Stimulated activated CD4-positive, alpha-beta T cell treated with anti-CD3 and anti-CD28 coated beads, TNF-alpha, amount 100 ng/mL, for 1 hour (primary cell): ENCODE measurements around the gene PRSS56.

Experiments
- DNase-seq, 3 donors: peaks; one replicate each; pipeline ENCODE4 v3.0.0-alpha.2; 2020; ENCODE audit warnings: low read depth in 3 of 3, low spot score in 1 of 3

PRSS56 gene

DNA sequence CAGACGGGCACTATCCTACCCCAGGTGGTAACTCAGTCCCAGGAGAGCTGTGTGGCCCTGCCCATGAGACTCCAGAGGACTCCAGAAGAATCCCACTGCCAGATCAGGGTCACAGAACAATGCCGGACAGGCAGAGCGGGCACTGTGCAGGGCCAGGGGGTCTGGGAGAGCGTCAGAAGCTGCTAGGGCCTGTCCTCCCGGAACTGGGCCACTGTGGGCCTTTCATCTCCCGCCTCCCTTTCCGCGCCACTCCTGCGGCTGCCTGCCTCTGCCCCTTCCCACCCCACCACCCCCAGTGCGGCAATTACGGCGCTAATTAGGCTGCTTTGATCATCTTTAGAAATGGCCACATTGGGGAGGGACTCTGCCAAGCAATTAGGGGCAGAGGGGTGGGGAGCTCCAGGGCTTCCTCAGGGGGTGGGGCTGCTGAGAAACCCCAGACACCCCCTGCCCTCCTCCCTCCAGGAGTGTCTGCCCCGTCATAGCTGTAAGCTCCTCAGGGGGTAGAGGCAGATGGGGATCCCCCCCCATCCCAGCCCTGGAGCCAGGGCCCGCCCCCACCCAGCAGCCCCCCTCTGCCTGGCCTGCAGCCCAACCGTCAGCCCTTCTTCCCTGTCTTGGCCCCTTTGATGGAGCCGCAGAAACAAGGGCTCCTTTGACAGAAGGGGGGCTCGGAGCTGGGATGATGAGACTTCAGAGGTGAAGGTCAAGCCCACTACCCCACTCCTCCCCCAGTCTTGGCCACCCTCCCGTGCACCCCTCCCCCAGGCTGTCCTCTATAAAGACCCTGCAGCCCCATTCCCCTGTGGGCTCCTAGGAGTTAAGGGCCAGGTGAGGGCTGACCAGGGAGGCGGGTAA lies at the start of gene PRSS56:
Gene PRSS56, plus strand, starts transcription at position 808 of the 858 bp plus-strand sequence. CDS start 211 bp downstream, outside the sequence.
- no peak for DNase-seq

DNA sequence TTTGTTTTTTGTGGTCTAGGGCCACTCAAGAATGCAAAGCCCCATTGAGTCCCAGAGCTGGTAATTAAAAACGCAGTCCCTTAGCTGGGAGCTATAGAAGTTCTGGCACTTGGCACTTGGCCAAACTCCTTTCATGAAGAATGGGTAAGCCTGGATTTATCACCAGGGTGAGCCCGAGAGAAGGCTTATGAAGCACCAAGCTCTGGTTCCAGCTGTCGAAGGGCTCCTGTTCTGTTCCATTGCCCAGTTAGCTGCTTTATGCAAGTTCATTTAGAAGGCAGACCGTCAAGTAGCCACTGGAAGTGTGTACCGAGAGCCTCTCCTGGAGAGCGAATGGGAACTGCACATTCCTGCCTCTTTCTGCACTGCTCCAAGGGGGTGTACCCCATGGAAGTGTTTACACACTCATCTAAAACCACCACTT lies 46.7 kb upstream of the PRSS56 start:
- DNase-seq, result no peak

DNA sequence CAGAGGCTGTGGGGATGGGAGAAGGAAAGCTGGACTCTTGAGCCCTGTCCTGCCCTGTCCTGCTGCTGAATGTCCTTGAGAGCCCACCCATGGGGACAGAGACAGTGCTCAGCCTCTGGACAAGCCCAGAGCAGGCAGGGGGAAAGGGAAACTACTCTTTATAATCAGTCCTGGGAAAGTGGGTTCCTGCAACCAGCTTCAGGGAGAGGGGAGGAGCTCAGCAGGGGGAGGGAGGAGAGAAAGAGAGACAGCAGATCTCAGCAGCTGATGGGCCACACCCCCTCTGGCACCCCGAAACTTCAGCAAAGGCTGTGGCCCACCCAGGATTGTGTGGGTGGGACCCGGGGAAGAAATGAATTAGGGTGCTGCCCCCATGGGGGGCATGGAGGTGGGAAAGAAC lies 44.1 kb upstream of the PRSS56 start:
- no peak for DNase-seq

DNA sequence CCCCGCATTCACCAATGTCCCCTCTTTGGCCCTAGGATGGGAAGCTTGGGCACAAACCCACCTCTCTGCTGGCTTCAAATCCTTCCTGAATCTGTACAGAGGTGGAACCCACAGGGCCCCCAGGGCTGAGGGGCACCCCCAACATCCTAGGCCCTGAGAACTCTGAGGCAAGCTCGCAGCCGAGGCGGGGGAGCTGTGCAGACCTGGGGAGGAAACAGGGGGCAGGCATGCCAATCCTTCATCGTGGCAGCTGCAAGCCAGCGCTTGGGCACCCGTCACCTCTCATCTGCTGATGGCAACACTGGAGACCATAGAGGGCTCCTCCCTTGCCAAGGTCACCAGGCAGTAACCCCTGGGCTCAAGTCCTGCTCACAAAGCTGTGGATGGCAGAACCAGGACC lies 43.4 kb upstream of the PRSS56 start:
- DNase-seq, result no peak

DNA sequence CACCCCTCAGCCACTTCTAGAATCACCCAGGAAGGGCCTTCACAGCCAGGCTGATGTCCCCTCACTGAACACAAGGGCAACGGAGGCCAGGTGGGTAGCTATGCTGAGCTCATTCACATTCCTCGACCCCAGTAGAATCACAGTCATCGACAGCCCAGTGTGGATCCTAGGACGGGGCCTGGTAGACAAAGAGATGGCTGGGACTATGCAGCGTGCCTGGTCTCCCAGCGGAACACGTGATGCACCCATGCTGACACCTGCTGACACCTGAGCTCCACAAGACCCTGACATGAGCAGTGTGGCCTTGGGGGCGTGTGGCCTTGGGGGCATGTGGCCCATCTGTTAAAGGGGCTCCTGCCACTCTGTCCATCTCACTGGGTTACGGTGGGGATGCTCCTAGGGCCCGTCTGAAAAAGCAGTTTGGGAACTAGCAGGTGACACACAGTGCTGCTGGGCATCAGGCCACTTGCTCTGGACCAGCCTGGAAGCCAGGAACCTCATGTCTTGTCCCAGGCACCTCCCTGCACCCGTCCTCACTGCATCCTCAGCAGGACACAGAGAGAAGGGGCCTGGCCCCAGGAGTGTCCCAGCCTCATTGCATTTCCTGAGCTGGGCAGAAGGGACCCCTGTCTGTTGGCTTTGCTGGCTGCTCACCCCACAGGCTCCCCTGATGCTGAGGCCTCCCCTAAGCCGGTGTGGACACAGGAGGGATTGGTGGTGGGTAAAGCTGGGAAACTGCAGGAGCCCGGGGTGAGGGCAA lies 42.3 kb upstream of the PRSS56 start:
- DNase-seq, result no peak

DNA sequence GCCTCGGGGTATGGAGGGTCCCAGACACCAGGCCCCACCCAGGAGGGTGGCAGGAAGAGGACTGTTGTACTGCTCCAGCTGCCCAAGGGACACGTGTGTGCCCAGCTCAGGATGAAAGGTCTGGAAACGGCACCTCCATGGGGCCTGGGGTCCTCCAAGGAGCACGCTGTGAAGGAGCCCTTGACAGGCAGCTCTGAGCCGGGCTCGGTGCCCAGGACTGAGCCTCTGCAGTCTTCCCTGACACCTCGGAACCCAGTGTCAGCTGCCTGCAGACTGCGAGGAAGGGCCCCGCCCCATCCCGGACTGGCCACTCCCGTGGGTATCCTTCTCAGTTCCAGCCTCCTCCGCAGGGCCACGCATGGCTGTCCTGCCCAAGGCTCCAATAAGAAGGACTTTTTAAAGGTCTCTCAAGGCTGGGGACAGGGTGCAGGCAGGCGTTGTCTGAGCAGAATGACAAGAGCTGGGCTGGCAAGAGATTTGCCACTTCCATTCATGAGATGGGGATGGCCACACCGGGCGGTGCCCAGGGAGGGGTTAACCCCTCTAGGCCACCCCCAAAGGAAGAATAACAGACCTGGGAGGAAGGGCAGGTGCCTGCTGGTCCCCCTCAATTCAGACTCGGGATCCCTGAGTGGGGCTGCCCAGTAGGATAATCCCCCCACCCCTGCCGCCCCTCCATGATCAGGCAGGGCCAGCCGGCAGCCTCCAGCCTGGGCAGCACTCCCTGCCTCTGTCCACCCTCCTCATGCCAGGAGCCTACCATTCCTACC lies 41.4 kb upstream of the PRSS56 start:
- DNase-seq, result no peak

DNA sequence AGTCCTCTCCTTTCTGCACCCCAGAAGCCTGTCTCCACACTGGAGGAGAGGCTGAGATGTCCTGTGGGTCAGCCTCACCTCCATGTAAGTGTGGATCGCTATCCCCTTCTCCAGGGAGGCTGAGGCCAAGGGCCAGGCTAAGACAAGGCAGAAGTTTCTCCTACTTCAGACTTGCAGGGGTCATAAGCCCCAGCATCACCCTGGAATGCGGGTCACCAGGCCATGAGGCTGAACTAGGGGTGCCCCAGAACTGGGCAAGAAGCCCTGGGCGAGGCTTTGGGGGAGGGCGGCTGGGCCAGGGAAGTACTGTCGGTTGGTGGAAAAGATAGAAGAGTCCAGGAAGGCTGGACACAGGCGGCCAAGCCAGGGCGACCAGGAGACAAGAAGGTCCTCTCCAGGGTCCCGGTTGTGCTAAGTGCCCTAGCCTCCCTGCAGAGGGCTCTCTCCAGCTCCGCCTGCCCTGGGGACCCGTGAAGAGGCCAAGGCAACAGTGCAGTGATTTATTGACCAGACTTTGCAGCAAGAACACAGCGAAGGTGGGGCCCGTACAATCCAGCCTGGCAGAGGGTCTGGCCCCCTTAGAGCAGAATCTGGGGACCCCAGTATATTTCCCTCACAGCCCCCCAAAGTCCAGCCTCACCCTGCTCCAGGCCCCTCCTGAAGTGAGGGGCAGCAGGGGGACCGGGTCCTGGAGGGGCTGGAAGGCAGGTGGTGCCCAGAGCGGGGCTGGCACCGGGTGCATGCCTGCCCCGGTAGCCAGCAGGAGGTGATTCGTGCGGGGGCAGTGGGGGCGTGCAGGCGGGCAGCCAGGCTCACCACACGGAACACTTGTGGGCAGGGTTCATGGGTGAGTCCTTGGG lies 40.6 kb upstream of the PRSS56 start:
- DNase-seq, result no peak

DNA sequence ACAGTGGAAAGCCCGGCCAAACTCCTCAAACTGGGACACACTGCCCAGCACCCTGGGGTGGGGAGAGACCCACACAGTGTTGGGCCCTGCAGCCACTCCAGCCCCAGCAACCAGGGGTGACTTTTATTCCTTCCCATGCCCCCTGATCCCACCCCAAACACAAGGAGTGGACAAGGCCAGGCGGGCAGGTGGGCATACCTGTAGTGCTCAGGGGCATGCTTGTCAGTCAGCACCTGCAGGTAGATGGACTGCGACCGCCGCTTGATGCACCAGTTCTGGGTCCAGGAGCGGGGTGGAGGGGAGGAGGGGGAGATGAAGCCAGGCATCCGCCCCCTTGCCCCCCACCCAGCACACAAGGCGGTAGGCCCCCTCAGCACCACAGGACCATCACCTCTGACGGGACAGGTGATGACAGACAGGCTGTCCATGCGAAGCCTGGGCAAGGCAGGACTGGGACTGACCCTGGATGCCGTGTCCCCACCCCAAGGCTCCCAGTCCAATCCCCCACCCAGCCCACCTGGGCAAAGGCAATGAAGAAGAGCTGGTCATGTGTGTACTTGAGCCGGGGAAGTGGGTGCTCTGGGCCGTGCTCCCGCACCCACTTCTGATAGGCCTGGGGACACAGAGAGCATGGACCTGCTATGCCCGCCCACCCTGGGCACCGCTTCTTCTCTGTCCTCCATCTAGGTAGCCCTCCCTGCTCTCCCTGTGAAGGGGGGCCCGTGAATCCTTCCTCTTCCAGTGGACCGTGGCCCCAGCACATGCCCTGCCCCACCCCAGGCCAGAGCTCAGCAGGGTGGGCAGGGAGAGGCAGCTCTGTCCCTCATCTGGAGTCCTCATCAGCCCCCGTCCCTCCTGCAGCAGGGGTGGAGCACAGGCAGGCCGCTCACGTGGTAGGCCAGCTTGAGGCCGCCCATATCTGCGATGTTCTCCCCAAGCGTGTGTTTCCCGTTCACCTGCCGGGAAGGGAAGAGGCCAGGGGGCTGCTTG lies 39.7 kb upstream of the PRSS56 start:
- no peak for DNase-seq

DNA sequence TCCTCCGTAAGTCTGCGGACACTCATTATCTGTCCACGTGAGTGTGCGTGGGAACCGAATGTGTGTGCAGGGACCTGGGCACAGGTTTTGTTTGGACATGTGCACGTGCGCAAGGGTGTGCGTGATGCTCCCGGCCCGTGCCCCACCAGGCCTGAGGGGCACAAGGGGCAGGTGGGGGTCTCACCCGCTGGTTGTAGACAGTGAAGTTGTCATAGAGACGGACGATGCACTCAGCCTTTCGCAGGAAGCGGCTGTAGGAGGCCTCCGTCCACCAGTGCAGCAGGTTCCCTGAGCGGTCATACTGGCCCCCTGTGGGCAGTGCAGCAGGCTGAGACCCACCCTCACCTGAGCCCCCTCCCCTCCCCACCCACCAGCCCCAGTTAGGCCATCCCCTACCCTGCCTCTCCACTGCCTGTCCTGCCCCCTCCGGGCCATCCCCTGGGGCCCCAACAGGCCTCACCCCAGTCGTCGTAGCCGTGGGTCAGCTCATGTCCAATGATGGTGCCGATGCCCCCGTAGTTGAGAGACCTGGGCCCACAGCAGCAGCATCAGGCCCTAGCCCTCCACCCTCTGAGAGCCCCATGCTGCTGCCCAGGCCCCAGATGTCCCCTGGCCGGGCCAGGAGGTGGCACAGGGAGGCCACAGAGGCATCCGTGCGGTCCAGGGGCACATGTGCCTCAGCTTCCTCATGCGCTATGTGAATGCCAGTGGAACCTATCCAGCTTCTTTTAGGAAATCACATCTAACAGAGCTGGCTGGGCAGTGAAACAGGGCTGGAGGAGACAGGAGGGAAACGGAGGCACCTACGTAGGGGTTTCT lies 38.7 kb upstream of the PRSS56 start:
- DNase-seq, result no peak

DNA sequence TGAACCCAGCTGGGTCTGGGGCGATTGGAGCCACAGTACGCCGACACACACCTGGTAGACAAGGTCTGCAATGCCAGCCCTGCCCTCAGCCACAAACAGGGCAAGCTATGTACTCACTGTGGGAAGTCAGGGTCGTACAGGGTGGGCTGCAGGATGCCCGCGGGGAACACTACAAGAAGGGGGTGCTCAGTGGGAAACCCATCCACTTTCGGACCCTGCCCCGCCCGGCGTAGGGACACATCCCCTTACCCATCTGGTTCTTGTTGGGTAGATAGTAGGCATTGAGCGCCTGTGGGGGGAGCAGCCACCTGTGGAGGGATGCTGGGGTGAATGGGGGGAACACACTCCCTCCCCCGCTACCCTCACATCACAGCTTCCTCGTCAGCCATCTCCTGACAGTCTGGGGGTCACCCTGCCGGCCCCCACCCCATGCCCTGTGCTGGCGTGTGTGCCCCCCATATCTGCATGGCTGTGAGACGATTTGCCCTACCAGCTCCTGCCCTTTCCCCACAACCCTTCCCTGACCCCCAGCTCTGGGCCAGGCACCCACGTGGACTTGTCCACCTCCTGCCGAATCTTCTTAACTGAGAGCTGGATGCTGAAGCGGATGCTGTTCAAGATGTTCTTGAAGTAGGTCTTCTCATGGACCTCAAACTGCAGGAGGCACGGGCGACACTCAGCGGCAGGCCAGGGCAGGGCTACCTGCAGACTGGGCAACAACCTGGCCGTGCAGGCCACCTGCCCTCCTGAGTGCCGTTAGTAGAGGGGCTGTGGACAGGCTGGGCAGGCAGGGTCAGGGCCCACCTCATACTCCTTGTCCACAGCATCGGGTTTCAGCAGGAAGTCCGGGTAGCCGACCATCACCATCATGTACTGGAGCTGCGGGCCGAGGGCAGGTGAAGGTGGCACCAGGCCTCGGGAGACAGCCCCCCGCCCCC lies 37.6 kb upstream of the PRSS56 start:
- no peak for DNase-seq

DNA sequence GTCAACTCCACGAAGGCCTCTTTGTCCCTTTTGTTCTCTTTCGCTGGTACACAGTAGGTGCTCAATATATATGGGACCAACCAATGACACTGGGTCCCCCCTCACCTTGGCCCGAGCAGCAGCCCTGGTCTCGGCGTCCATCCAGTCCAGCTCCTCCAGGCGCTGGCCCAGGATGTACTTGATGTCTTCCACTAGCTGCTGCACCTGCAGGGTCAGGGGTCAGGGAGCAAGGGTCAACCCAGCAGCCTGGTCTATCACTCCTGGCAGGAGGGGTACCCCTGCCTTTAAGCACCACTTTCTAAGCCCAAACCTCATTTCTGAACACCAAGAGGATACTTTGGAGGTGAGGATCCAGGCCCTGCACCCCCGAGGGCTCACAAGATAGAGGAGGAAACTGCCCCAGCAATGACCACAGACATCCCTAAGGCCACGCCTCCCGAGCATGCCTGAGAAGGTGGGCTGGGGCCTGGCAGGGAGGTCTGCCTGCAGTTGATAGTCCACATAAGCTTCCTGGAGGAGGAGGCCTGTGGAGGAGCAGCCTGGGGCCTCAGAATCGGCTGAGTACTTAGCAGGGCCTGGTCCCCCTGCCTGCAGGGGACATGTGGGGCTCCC lies 36.8 kb upstream of the PRSS56 start:
- no peak for DNase-seq

DNA sequence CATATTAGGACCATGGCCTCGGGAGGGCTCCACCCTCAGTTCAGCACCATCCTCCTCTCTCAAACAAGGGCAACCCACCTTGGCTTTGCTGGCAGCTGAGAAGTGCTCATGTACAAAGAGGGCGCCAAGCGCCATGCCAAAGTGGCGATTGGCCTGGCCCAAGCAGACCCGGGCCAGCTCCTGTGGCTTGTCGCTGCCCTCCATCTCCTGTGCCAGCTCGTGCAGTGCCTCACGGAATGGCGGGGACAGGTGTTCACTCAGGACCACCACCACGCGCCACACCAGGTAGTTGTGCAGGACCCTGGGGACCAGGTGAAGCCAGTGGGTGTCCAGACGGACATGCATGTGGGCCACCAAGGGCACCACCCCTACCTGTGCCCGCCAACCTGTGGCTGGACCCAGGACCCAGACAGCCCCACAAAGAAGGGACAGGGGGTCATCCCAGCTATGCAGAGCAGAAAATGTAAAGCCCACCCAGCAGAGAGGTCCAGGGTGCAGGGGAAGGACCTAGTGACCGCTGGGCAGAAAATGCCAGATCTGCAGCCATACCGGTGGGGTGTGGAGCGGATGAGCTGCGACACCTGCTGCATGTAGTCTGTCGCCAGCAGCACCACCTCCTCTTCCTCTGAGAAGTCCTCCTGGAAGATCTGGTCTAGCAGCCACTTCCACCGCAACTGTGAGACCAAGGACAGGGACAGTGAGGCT lies 36.1 kb upstream of the PRSS56 start:
- no peak for DNase-seq

DNA sequence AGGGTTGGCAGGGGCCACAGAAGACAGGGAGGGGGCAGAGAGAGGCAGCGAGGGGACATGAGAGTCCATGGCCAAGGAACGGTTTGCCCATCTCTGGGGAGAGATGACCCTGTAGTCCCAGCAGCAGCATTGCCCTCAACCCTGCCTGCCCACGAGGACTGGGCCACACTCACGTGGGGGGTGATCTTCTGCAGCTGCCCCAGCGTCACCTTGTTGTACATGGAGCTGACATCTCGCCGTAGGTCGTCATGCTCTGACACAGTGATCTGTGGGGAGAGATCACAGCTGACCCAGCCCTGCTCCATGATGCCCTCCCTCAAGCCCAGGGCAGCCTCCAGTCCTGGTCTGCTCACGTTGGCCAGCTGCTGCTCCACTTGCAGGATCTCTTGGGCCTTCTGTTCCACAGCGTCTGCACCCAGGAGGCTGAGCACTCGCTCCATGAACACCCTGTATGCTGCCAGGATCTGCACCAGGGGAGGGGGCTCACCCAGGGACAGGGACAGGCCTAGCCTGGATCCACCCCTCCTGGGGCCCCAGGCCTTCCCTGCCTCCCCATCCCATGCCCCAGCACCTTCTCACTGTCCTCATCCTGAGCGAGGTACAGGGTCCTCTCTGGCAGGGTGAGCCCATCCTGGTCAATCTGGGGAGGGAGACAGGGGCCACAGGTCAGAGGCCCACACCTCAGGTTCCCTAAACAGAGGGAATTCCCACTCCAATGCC lies 35.4 kb upstream of the PRSS56 start:
- DNase-seq, result no peak

DNA sequence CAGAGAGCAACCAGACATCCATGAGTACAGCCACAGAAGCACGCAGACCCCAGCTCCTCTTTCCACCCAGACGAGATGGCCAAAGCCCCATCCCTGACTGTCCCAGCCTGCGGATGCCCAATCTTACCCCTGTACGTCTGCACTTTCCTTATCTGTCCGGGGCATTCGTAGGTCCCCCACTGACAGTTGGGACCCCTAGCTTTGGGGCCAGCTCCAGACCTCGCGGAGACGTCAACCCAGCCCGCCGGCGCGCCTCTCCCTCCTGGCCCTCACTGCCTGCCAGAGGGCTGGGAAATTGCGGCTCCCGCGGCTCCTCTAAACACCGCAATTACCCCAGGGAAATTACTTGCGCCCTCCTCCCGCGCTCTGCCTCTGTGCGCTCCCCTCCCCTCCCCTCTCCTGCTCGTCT lies 34.8 kb upstream of the PRSS56 start:
- no peak for DNase-seq

DNA sequence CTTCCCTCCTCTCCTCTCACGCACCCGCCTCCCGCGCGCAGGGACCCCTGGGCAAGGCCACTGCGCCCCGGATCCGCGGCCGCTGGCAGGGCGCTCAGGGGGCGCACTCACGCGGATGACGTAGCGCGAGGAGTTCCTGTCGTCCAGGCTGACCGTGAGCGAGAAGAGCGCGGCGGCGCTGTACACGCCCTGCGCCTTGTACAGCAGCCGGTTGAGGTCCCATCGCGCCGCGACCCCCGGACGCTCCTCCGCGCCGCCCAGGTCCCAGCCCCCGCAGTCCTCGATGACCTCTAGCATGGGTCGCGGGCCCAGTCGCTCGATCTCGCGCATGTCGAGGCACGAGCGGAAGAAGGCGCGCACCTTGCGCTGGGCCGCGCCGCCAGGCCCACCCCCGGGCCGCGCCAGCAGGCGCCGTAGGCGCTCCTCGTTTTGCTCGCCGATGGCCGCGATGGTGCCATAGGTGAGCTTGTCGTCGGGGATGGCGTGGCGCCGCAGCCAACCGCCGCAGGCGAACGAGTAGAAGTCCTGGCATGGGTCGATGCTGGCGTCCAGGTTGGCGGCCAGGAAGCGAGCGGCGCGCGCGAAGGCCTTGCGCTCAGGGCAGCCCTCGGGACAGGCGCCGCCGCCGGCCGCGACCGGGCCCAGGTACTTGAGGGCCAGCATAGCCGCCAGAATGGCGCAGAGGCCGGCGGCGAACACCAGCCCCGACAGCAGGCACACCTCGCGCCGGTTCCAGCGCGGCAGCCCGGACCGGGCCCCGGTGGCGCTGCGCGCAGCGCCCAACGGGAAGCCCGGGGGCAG lies 34.2 kb upstream of the PRSS56 start:
- no peak for DNase-seq
